NT2/D1 (cell line): ENCODE measurements around the gene CRX.

Experiments used
- YY1 ChIP-seq: IDR thresholded peaks from 2 replicates; pipeline ENCODE4 v1.6.1; 2011; ENCODE audit not compliant: insufficient read length, insufficient read depth
- ZNF274 ChIP-seq: IDR thresholded peaks from 2 replicates; pipeline ENCODE4 v1.6.1; 2011; ENCODE audit warnings: mild to moderate bottlenecking, low read depth, low read length

- TF ChIP-seq ZNF274: no peak
- TF ChIP-seq YY1: no peak
Observed at GRCh38 chr19:47776568-47776967, 45.2 kb upstream of the CRX start.
